SU-DHL-6 (cell line): ENCODE measurements around the gene MGAT4A.

Source experiments
- H2AFZ ChIP-seq: fragments of 200-600 bp; sonication (generic); 2 replicates; pipeline ENCODE4 v1.6.1; 2014; ENCODE audit warnings: low read depth, mild to moderate bottlenecking, moderate library complexity, mixed read lengths, antibody characterized with exemption, low read length; ENCODE audit not compliant: severe bottlenecking
- H3F3A ChIP-seq: fragments of 200-600 bp; shearing (Covaris generic); 2 replicates; pipeline ENCODE4 v1.6.0; 2016; ENCODE audit warnings: antibody characterized with exemption, mild to moderate bottlenecking; ENCODE audit not compliant: insufficient read depth
- H3K27ac ChIP-seq: fragments of 200-600 bp; sonication (generic); 2 replicates; pipeline ENCODE4 v1.5.1; 2016; ENCODE audit warnings: low read depth, mild to moderate bottlenecking, low read length, moderate library complexity, mixed read lengths
- H3K27me3 ChIP-seq: fragments of 200-600 bp; sonication (generic), shearing (Covaris generic); 2 replicates; pipeline ENCODE4 v1.6.0; 2014; ENCODE audit warnings: mild to moderate bottlenecking, low read length
- H3K36me3 ChIP-seq: fragments of 200-600 bp; sonication (generic); 2 replicates; pipeline ENCODE4 v1.6.1; 2014; ENCODE audit warnings: mild to moderate bottlenecking, low read length, mixed read lengths
- H3K4me2 ChIP-seq: fragments of 300-600, 200-600 bp; shearing (Covaris generic), sonication (generic); 2 replicates; pipeline ENCODE4 v1.6.0; 2014; ENCODE audit warnings: low read length, low read depth, mild to moderate bottlenecking; ENCODE audit not compliant: poor library complexity, severe bottlenecking
- H3K4me3 ChIP-seq: fragments of 200-600 bp; sonication (generic); 2 replicates; pipeline ENCODE4 v1.5.1; 2014; ENCODE audit warnings: antibody characterized with exemption, low read length, mild to moderate bottlenecking, mixed read lengths; ENCODE audit not compliant: insufficient read depth, poor library complexity, severe bottlenecking
- H3K79me2 ChIP-seq: fragments of 200-600 bp; sonication (generic); 2 replicates; pipeline ENCODE4 v1.6.1; 2014; ENCODE audit warnings: mild to moderate bottlenecking, low read length, moderate library complexity; ENCODE audit not compliant: insufficient read depth
- H3K9ac ChIP-seq: fragments of 200-600 bp; sonication (generic); 2 replicates; pipeline ENCODE4 v1.7.0; 2014; ENCODE audit warnings: mild to moderate bottlenecking, low read length
- H3K9me2 ChIP-seq: fragments of 200-600 bp; sonication (generic); replicated peaks from 2 replicates; pipeline ENCODE4 v1.6.1; 2014; ENCODE audit warnings: low read length; ENCODE audit not compliant: insufficient read depth
- H3K9me3 ChIP-seq: fragments of 200-600 bp; sonication (generic); 2 replicates; pipeline ENCODE4 v1.6.1; 2014; ENCODE audit warnings: low read length, mixed read lengths; ENCODE audit not compliant: insufficient read depth
- H4K20me1 ChIP-seq: fragments of 200-600 bp; sonication (generic); 2 replicates; pipeline ENCODE4 v1.6.1; 2014; ENCODE audit warnings: low read depth, mild to moderate bottlenecking, antibody characterized with exemption, low read length, moderate library complexity, mixed read lengths
- CTCF ChIP-seq: fragments of 200-600 bp; sonication (generic); IDR thresholded peaks from one replicate; pipeline ENCODE4 v1.5.1; 2017; ENCODE audit warnings: antibody characterized with exemption, mild to moderate bottlenecking, low read length, moderate library complexity; ENCODE audit not compliant: insufficient read depth, poor library complexity, severe bottlenecking
- EZH2phosphoT487 ChIP-seq: fragments of 200-600 bp; sonication (generic), shearing (Covaris generic); conservative IDR thresholded peaks from 2 replicates; pipeline ENCODE4 v1.6.1; 2018; ENCODE audit warnings: mild to moderate bottlenecking, antibody characterized with exemption, low read length, moderate library complexity, mixed read lengths

MGAT4A gene

GRCh38 chr2:98739020-98739419 is 8.1 kb upstream of the MGAT4A start:
- Histone ChIP-seq H4K20me1 (no peaks in the 10 kb centered on the region), H3K27ac (no peak overlapping the region), H3K79me2 (no peaks in the 10 kb centered on the region), H3K4me3 (no peak overlapping the region), H3F3A (no peaks in the 10 kb centered on the region), H3K9ac (no peak overlapping the region), H2AFZ (no peak overlapping the region), H3K9me2 (no peaks in the 10 kb centered on the region), H3K9me3 (no peaks in the 10 kb centered on the region), H3K4me2 (no peak overlapping the region), H3K27me3 (no peaks in the 10 kb centered on the region), H3K36me3 (no peaks in the 10 kb centered on the region)
- TF ChIP-seq EZH2phosphoT487 (no peak), CTCF (no peak)

GRCh38 chr2:98738304-98738703 is 7.4 kb upstream of the MGAT4A start:
- no peaks in the 10 kb centered on the region for H3K36me3 ChIP-seq
- H3K27me3 ChIP-seq, result no peaks in the 10 kb centered on the region
- H3K79me2 ChIP-seq, result no peaks in the 10 kb centered on the region
- no peak overlapping the region for H3K9ac ChIP-seq
- H3K27ac ChIP-seq, result no peak overlapping the region
- H3K9me2 ChIP-seq, result no peaks in the 10 kb centered on the region
- no peaks in the 10 kb centered on the region for H4K20me1 ChIP-seq
- no peaks in the 10 kb centered on the region for H3K9me3 ChIP-seq
- H3K4me2 ChIP-seq, result no peak overlapping the region
- H3F3A ChIP-seq, result no peaks in the 10 kb centered on the region
- H3K4me3 ChIP-seq, result no peak overlapping the region
- no peak for TF ChIP-seq EZH2phosphoT487
- no peak for TF ChIP-seq CTCF
- no peak overlapping the region for H2AFZ ChIP-seq

GRCh38 chr2:98737848-98738247 is 6.9 kb upstream of the MGAT4A start:
- no peak overlapping the region for H2AFZ ChIP-seq
- H3K9me2 ChIP-seq, result no peaks in the 10 kb centered on the region
- no peak overlapping the region for H3K9ac ChIP-seq
- H3K9me3 ChIP-seq, result no peaks in the 10 kb centered on the region
- H3K4me2 ChIP-seq, result no peak overlapping the region
- H3K4me3 ChIP-seq, result no peak overlapping the region
- H3K27me3 ChIP-seq, result no peaks in the 10 kb centered on the region
- H4K20me1 ChIP-seq, result no peaks in the 10 kb centered on the region
- no peak overlapping the region for H3K27ac ChIP-seq
- no peaks in the 10 kb centered on the region for H3K36me3 ChIP-seq
- no peak for TF ChIP-seq EZH2phosphoT487
- no peak for TF ChIP-seq CTCF
- no peaks in the 10 kb centered on the region for H3F3A ChIP-seq
- no peaks in the 10 kb centered on the region for H3K79me2 ChIP-seq

GRCh38 chr2:98736464-98736889 is 5.5 kb upstream of the MGAT4A start:
- Histone ChIP-seq H3K9me3 (no peaks in the 10 kb centered on the region), H3K79me2 (no peaks in the 10 kb centered on the region), H3K27ac (no peak overlapping the region), H3K9me2 (no peaks in the 10 kb centered on the region), H3K27me3 (no peaks in the 10 kb centered on the region), H3K4me3 (no peak overlapping the region), H3K9ac (no peak overlapping the region), H4K20me1 (no peaks in the 10 kb centered on the region), H3K36me3 (no peaks in the 10 kb centered on the region), H2AFZ (no peak overlapping the region), H3F3A (no peaks in the 10 kb centered on the region), H3K4me2 (no peak overlapping the region)
- TF ChIP-seq EZH2phosphoT487, result no peak
- no peak for TF ChIP-seq CTCF
